GM19099 (cell line): ENCODE data around the gene TTC39C.

Experiments
- POLR2A ChIP-seq: IDR thresholded peaks from 3 replicates; pipeline ENCODE4 v1.6.1; 2011; ENCODE audit warnings: low read depth; ENCODE audit not compliant: insufficient read length; ENCODE audit errors: extremely low read depth

The TTC39C gene

DNA sequence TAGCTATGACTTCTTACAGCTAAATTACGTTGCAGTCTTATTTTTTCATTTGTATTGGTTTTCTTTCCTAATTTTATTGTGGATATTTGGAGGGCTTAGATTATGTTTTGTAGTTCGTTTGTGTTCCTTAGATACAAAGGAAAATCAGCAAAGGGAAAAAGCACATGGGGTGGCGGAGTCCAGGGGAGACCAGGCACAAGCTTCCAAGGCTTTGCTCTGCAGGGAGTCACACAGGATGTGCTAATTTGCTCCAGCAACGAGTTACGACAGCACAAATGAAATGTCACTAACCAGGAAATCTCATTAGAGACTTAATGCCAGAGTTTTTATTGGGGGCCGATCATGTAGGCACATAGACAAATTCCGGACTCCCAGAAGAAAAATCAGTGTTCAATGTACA, 63.8 kb downstream of the TTC39C start:
- no peak for TF ChIP-seq POLR2A

DNA sequence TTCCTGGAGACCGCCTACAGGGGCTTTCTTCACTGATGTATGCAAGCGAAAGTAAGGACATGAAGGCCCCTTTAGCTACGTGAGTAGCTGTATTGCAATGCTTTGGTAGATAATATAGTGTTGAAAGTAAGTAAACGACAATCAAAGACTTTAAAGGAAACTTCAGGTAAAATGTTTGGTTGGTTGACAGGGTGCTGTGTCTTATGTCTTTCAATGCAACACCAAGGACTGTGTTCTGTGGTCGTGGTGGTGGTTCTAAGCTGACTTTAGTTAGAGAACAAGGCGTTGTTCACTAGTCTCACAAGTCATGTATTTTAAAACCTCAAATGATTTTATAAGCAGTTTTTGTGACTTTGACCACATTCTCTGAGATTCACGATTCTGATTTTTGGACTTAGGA, 66.3 kb downstream of the TTC39C start:
- TF ChIP-seq POLR2A = no peak

DNA sequence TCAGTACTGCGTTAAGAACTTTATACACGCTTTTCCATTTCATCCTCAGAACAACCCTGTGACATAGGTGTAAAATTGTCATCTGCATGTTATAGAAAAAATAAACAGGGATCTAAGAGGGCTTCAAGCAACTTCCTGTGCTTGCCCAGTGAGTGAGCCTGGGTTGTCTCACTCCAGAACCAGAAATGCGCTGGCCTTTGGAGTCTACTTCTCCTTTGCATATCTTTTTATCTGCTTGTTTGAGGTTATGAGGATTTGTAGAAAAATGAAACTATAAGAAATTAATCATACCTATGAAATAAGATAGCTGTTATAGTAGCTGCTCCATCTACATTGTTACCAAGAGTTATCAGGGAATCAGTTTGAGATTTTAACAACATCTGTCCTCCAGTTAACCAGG, 69.0 kb downstream of the TTC39C start:
- no peak for TF ChIP-seq POLR2A

DNA sequence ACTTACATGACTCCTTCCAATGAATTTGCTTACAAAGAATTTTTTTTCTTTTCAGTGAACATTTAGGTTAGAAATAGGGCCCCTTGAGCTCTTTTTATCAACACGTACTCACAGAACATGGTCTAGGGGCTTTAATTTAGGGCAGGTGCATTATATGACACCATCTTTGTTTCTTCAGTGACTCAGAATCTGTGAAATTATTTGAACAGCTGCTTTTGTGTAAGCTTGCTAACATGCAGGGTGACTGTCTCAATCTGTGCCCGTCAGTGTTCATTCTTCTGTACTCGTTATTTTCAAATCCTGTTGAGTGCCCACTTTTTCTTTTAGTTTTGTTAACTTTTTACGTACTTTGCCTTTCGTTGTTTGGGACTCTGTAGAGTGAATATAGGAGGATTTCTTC, 71.5 kb downstream of the TTC39C start:
- no peak for TF ChIP-seq POLR2A

GRCh38 chr18:24089076-24089475, 74.5 kb downstream of the TTC39C start:
- no peak for TF ChIP-seq POLR2A

- no peak for TF ChIP-seq POLR2A
Measured at GRCh38 chr18:24089515-24090337, 75.2 kb downstream of the TTC39C start.

- no peak for TF ChIP-seq POLR2A
Measured at GRCh38 chr18:24090876-24091275, 76.3 kb downstream of the TTC39C start.

DNA sequence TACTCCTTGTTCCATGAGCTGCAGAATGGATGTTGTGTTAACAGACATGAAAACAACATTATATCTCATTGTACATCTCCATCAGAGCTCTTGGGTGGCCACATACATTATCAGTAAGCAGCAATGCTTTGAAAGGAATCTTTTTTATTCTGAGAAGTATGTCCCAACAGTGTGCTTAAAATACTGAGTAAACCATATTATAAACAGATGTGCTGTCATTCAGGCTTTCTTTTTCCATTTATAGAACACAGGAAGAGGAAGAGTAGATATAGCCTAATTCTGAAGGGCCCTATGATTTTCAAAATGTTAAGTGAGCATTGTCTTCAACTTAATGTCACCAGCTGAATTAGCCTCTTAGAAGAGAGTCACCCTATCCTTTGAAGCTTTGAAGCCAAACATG, 80.0 kb downstream of the TTC39C start:
- no peak for TF ChIP-seq POLR2A

- no peak for TF ChIP-seq POLR2A
Measured at GRCh38 chr18:24095976-24096375, 81.4 kb downstream of the TTC39C start.

GRCh38 chr18:24103320-24104021, 88.9 kb downstream of the TTC39C start:
- no peak for TF ChIP-seq POLR2A

DNA sequence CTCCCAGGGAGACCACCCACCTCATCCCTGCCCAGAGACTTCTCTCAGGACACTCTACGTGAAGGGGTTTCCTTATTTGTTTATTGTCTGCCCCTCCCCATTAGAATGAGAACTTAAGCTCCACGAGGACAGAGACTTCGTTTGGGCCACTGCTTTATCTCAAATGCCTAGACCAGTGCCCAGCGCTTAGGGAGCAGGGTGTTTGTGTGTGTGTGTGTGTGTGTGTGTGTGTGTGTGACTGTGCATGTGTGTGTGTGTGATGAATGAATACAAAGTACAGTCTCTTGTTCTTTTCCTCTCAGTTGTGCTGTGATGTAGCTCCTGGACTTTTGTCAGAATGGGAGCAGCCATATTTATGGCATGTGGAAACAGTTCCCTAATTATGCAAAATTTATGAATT, 89.9 kb downstream of the TTC39C start:
- no peak for TF ChIP-seq POLR2A

DNA sequence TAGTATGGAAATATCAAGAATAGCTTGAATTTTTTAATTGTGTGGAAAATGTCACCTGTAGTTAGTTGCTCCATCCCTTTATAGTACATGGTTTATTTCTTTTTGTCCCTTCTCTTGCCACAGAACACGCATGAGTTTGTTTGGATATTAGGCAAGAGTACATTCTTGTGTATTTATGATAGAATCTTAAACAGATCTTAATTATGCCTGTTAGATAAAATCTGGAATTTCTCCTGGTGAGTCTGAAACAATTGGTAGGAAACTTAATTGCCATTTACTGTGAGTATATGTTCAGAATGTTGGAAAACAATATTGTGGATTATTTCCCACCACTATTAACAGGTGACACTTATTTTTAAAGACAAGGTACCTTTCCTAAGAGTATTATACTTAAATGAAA, 94.1 kb downstream of the TTC39C start:
- TF ChIP-seq POLR2A = no peak

GRCh38 chr18:24111936-24112335, 97.4 kb downstream of the TTC39C start:
- no peak for TF ChIP-seq POLR2A

GRCh38 chr18:24112464-24112863, 97.9 kb downstream of the TTC39C start:
- no peak for TF ChIP-seq POLR2A

GRCh38 chr18:24112874-24113615, 98.5 kb downstream of the TTC39C start:
- TF ChIP-seq POLR2A = no peak
